HG03439 (cell line): Measurements from ENCODE around the gene XXYLT1.
"Not testable (repeated sequence)": the region's sequence is repeated elsewhere in the genome, so short reads cannot be mapped to it uniquely, and the experiment has no call there.

ENCODE experiments used
- ATAC-seq: cut with Tn5 transposase; IDR thresholded peaks from one replicate; pipeline ENCODE4 v1.9.1; 2021; ENCODE audit warnings: mild to moderate bottlenecking, moderate library complexity; ENCODE audit not compliant: unreplicated experiment

Gene XXYLT1

GRCh38 chr3:195187609-195188425, 83.1 kb downstream of the XXYLT1 start:
- no peak for ATAC-seq

GRCh38 chr3:195186710-195187047, 84.3 kb downstream of the XXYLT1 start:
- ATAC-seq: not testable (repeated sequence)

DNA sequence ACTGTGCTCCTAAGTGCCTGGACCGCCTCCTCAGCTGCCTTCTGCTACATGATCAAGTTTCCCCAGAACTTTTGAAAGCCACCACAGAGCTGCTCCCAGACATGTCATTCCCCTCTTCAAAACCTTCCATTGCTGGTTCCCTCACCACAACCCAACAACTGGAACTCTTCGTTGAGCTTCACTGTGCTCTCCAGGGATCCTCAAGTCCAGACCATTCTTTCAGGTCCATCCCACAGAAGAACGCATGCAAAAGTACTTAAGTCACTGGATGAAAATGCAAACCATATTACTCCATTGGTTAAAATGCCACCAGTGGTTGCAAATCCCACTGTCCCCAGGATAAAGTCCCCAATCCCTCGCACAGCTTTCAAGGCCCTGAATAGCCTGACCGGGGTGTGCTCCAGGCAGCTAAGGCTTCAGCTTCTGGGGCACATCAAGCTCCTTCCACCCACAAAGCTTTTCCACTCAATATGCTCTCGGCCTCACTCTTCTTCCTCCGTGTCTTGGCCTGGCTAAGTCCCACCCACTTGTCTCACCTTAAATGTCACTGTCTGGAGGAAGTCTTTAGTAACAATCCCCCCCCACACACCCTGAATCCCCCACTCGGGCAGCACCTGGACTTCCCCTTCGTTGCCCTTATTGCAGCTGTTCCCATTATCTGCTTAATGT, 84.8 kb downstream of the XXYLT1 start:
- ATAC-seq: no peak

GRCh38 chr3:195185583-195185982, 85.4 kb downstream of the XXYLT1 start:
- no peak for ATAC-seq

DNA sequence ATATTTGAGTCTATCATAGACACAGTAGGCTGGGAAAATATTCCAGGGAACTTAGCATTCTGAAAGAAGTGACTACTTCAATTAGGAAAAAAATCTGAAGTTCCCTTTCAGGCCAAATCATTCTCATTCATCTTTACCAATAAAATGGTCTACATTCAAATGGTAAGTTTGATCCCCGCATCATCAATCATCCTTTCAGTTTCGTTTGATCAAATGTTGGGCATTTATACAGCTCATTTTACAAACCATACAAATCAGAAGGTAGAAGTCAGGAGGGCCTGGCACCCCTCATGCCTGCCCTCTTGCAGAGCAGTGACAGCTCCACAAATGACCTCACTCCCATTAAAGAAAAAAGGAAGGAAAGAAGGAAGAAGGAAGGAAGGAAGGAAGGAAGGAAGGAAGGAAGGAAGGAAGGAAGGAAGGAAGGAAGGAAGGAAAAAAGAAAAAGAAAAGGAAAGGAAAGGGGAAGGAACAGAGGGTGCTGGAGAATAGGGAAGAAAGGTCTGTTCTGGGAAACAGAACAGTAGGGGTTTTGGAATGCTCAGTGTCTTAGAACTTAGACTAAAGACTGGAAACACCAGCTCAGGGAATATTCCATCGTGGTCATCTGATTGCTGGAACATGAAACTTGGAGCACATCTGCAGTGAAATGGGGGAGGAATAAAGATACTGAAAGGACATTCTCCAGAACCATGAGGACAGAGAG, 86.1 kb downstream of the XXYLT1 start:
- ATAC-seq: no peak

GRCh38 chr3:195183071-195183776, 87.7 kb downstream of the XXYLT1 start:
- no peak for ATAC-seq

DNA sequence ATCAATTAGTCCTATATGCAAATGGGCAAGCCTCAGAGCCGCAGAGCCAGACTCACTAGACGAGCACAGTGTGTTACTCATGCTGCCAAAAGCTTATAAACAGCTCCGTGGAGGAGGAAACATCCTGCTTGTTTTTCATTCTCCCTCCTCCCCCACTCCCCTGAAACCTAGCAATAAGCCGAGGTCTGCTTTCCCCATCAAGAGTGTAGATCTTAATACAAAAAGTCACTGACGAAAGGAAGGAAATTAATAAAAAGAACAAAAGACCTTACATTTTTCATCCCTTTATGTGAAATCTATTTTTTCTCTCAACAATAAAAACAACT, 88.5 kb downstream of the XXYLT1 start:
- no peak for ATAC-seq

GRCh38 chr3:195181741-195182469, 89.1 kb downstream of the XXYLT1 start:
- ATAC-seq: no peak

GRCh38 chr3:195181113-195181498, 89.9 kb downstream of the XXYLT1 start:
- no peak for ATAC-seq

DNA sequence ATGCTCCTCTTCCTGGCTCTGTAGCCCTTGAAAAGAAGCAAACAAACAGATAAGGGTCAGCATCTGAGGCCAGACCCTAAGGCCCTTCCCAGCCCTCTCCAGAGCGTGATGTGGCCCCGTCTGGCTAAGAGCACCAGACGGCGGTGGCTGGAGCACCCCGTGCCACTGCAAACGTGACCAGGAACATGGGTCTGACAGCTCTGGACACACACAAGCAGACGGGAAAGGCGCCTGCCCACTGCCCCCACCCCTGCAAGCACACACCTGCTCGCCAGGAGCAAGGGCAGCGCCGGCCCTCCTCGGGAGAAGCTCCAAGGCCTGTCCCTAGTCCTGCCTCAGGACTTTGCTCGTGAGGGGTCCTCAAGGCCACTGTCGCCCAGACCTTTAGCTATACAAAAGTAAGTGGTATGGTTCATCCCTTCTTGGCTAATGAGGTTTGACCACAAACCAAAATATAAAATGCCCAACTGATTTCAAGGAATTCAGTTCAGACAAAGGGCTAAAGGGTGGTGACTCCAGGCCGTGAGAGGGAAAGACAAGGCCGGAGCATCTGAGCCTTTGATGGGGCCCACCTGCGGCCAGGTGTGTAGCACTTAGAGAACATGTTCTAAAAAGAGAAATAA, 90.4 kb downstream of the XXYLT1 start:
- ATAC-seq: no peak

- no peak for ATAC-seq
These were observed 91.0 kb downstream of the XXYLT1 start for GRCh38 chr3:195179776-195180489.

DNA sequence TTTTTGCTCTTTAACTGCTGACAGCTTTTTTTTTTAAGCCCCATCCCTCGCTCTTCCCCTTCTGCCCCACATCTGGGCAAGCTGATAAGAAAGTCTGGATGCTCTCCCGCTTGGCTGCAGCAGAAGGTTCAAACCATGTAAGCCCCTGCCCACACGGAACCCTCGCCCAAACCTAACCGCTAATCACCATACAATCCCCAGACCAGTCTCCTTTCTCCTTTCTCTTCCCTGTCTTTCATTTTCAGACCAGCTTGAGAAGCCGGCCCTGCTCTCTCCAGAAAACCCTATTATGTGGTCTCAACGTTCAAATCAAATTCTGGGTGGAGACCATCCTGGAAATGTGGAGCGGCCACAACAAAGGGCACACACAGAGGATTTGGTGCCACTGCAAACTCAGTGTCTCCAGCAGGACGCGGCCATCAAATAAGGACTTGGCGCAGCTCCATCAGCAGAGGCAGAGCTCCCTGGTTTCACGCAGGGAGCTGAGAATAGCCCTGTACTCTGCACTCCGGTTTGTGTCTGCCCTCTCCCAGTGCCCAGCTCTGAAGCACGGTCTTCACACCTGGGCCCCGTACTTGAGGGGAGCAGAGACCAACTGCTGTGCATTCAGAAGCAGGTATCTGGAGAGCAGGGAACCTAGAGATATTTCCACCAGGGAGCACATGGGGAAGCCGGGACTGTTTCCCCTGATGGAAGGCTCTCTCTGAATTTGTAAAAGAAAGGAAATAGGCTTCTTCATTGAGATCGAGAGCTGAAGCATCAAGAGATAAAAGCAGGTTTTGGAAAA, 92.6 kb downstream of the XXYLT1 start:
- ATAC-seq: no peak

- ATAC-seq: no peak
These were observed 93.4 kb downstream of the XXYLT1 start for GRCh38 chr3:195177422-195178123.

GRCh38 chr3:195176776-195177175, 94.2 kb downstream of the XXYLT1 start:
- ATAC-seq: no peak

GRCh38 chr3:195175476-195176337, 95.3 kb downstream of the XXYLT1 start:
- no peak for ATAC-seq

GRCh38 chr3:195175076-195175475, 95.9 kb downstream of the XXYLT1 start:
- no peak for ATAC-seq

- ATAC-seq: no peak
These were observed 97.3 kb downstream of the XXYLT1 start for GRCh38 chr3:195173657-195174056.
